ENCODE measurements around the gene MYPOP.
"Not testable (repeated sequence)": the region's sequence is repeated elsewhere in the genome, so short reads cannot be mapped to it uniquely, and the experiment has no call there.

Gene MYPOP

DNA sequence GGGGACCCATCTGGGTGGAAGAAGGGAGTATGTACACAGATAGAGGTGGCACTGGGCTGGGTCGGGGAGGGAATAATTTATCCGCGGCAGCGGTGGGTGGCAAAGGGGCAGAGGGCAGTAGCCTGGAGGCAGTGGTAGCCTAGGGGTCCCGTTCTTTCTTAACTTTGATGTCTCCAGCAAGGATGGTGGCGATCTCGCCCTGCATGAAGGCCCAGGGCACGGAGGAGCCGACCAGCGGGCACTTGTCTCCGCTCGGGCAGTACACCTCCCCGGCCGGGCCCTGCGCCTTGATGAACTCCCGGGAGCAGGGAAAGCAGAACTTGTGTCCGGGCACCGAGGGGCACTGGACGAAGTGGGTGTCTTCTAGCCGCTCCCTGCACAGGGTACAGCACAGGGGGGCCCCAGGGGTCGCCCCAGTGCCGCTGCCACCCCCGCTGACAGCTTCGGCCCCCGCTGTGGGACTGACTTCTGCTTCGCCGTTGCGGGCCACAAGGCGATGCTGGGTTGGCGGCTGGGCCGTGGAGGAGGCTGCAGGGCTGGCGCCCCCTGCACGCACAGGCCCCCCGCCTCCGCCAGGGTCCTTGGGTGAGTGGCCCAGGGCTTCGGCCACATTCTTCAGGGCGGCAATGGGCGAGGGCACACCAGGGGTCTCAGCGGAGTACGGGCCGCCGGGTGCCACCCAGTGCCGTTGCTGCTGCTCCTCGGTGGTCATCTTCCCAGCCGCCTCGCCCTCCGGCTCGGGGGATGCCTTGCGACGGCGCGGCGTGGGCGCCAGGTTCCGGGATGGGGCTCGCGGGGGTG is 18.3 kb downstream of the MYPOP start:
- DNase-seq (ENCODE audit: low read depth in 2 of 2, low spot score in 1 of 2): no peak

- DNase-seq (ENCODE audit: low read depth in 2 of 2, low spot score in 1 of 2): no peak
Measured at GRCh38 chr19:45883586-45883880, 18.9 kb downstream of the MYPOP start.

DNA sequence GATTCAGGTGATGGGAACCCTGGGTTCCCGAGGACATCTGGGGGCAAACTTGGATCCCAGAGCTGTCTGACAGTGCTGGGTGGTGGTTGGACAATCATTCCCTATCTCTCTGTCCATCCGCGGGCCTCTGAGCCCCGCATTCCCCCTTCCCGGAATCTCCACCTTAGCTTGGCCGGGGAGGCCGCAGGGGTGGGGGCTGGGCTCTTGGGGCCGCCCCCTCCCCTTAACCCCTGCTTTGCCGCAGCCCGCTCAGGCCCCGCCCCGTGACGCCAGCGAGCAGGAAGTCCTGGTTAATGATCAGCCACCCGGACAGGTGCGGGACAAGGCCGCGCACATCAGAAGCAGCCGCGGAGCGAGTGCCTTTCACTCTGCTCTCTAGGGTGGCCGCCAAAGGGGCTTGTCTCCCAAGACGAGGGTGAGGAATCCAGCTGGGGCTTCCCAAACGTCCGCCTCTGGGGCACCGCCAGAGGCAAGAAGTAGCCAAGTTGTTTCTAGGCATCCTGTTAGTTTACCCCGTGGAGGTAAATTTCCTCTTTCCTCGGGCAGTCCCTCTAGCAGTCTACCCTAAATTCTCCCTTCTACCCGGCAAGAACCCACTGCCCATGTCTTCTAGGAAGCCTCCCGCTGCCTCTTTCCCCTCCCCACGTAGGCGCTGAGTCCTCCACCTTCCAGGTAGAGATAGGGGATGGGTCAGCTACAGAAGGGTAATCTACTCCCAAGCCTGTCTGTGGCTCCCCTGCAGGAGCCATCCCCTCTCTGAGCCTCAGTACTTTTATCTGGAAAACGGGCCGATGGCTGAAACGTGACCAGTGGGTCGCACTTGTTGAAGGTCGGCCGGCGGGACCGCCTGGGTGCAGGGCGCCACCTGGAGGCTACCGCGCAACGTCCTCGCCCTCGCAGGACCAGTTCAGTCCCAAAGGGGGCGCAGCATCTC is 19.5 kb downstream of the MYPOP start:
- DNase-seq (ENCODE audit: low read depth in 2 of 2, low spot score in 1 of 2): peak; percentile 55 to 60

DNA sequence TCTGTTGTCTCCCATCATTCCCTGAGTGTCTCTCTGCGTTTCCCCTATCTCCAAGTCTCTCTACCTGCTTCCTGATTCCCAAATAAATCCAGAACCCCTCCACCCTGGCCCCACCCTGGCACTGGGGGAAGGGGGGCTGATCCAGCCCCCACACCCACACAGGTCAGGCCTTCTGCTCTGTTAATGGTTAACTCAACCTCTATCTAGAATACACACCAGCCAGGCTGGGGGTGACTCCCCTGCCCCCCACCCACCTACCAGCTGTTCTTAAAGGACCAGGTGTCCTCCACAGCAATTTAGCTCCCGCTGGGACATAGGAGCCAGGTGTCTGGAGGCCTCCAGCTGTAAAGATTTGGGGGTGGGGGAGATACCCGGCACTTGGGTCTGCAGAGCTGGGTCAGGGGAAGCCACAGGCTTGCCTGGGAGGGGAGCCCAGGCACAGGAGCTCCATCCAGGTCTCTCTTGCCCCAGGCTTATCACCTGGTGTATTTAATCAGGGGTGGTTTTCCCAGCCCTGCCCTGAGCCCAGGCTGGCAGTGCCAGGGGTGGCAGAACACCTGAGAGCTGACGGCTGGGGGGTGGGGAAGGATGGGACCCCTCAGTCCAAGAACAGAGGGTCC is 20.4 kb downstream of the MYPOP start:
- DNase-seq (ENCODE audit: low read depth in 2 of 2, low spot score in 1 of 2): no peak

DNA sequence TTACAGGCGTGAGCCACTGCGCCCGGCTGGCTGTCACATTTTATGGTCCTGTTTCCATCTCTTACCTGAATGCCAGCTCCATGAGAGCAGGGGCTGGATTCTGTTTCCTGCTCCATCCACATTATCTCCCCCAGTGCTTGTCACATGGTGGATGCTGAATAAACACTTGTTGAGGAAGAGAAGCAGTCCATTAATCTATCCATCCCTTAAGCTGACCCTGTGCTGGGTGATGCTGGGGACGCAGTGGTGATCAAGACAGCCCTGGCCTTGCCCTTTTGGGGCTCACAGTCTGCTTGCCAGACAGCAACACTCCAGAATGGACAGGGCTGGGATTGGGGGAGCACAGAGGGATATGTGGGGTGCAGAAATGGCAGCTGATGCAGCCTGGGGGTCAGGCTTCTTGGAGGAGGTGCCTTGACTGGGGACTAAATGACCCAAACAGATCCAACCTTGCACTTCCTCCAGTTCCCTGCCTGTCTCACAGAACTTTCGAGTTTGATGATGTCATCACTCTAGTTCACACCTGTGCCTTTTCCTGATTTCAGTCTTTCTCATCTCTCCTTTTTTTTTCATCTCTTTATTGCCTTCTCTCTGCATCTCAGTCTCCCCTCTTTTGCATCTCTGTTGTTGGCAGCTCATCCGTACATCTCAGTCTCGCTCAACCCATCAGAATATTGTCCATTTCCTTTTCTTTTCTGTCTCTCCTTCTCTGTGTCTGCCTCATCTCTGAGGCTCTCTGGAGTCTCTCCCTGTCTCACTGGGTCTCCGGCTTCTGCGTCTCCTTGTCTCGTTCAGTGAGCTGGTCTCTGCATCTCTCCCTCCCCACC is 21.1 kb downstream of the MYPOP start:
- DNase-seq (ENCODE audit: low read depth in 2 of 2, low spot score in 1 of 2): no peak

GRCh38 chr19:45879971-45880370 is 22.4 kb downstream of the MYPOP start:
- DNase-seq (ENCODE audit: low read depth in 2 of 2, low spot score in 1 of 2): no peak

DNA sequence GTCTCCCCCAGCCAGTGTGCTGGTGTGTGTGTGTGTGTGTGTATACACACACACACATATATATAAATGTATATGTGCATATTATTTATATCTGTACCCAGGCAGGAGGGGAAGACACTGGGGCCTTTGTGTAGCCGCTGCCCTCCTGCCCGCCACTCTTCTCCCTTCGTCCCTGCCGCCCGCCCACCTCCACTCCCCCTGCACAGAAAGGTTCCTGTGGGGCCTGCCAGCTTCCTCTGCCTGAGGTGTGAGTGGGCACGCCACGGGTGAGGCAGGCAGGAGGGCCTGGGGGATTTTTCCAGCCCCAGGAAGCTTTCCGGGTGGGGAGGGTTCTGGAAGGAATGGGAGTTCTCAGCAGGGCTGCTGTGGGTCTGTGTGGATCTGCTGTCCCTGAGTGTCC is 23.4 kb downstream of the MYPOP start:
- no peak for DNase-seq (ENCODE audit: low read depth in 2 of 2, low spot score in 1 of 2)

GRCh38 chr19:45878043-45878794 is 24.2 kb downstream of the MYPOP start:
- DNase-seq (ENCODE audit: low read depth in 2 of 2, low spot score in 1 of 2): no peak

- DNase-seq (ENCODE audit: low read depth in 2 of 2, low spot score in 1 of 2): no peak
Measured at GRCh38 chr19:45876411-45877197, 25.8 kb downstream of the MYPOP start.

DNA sequence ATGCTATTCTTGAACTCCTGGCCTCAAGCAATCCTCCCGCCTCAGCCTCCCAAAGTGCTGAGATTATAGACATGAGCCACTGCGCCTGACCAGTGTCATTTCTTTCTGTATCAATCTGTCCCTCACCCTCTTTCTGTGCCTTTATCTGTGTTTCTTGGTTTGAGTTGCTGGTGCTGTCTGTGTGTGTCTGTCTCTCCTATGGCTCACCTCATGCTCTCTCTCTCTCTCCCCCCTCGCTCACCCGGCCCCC is 26.3 kb downstream of the MYPOP start:
- no peak for DNase-seq (ENCODE audit: low read depth in 2 of 2, low spot score in 1 of 2)

GRCh38 chr19:45874620-45874966 is 27.8 kb downstream of the MYPOP start:
- DNase-seq (ENCODE audit: low read depth in 2 of 2, low spot score in 1 of 2): no peak

- no peak for DNase-seq (ENCODE audit: low read depth in 2 of 2, low spot score in 1 of 2)
Measured at GRCh38 chr19:45873219-45873772, 29.1 kb downstream of the MYPOP start.

GRCh38 chr19:45872095-45872919 is 30.1 kb downstream of the MYPOP start:
- no peak for DNase-seq (ENCODE audit: low read depth in 2 of 2, low spot score in 1 of 2)

DNA sequence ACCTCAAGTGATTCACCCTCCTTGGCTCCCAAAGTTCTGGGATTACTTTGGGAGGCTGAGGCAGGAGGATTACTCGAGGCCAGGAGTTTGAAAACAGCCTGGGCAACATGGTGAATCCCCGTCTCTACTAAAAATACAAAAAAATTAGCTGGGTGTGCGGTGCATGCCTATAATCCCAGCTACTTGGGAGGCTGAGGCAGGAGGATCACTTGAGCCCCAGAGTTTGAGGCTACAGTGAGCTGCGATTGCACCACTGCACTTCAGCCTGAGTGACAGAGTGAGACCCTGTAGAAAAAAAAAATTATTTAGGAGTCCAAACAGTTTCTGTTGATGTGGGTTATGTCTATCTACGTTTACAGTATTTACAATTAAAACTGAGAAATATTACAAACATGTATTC is 31.6 kb downstream of the MYPOP start:
- no peak for DNase-seq (ENCODE audit: low read depth in 2 of 2, low spot score in 1 of 2)

DNA sequence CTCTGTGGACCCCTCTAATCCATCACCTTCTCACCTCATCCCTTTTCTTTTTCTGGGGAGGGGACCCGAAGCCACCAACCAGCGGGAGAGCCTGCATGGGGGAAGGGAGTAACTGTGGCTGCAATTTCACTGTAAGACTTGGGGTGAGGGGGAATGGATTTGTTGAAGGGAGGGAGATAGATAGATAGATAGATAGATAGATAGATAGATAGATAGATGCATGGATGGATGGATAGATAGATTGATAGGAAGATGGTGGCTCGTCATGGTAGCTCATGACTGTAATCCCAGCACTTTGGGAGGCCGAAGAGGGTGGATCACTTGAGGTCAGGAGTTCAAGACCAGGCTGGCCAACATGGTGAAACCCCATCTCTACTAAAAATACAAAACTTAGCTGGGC is 35.2 kb downstream of the MYPOP start:
- DNase-seq (ENCODE audit: low read depth in 2 of 2, low spot score in 1 of 2): not testable (repeated sequence)

DNA sequence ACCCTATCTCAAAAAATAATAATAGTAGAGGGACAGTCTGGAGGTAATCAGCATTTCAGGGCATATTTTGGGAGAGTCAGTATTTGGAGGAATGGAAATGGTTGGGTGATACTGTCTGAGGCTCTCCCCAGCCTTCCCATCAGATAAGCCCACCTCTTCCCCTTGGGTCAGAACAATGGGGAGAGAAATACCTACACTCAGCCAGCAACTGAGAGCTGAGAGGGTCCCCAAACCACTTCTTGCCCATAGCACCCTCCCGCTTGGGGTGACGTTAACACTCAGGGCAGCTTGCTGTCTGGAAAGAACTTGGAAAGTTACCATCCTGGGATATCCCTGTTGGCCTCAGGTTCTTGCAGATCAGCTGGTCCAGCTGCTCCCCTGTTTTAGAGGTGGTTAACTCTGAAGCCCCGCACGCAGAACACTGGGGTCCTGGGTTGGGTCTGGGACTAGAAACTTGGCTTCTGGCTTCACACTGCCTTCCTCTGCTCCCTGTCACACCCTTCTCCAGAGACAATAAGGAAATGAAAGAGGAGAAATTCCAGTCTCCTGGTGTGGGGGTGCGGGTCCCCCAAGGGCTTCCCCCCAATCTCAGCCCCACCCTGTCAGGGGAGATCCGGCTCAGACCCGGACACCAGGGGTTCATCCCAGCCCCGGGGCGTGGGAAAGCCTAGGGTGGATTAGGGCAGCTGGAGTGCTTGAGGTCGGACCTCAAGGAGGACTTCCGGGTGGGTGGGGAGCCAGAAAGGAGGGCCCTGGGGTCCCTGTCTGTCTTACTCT is 35.8 kb downstream of the MYPOP start:
- no peak for DNase-seq (ENCODE audit: low read depth in 2 of 2, low spot score in 1 of 2)

GRCh38 chr19:45865269-45865948 is 37.0 kb downstream of the MYPOP start:
- DNase-seq (ENCODE audit: low read depth in 2 of 2, low spot score in 1 of 2): no peak

Measured in stimulated activated CD8-positive, alpha-beta memory T cell treated with anti-CD3 and anti-CD28 coated beads, Interleukin-4, amount 100 ng/mL, for 4 hours (primary cell).